Breast epithelium (tissue), 4 donors: ENCODE results near the gene CDH5. TPM values are rescaled to one million over a fixed set of nuclear protein-coding genes. Genes with fewer than 3 reads are reported as not detected.

Experiments used
- DNase-seq, 2 donors: peaks; one replicate each; pipeline ENCODE4 v3.0.0-alpha.2; 2019; ENCODE audit warnings: low spot score in 2 of 2
- H3K27ac ChIP-seq, 2 donors: fragments of 200-600 bp; sonication (generic) in 1 of 2; one replicate each; pipeline ENCODE4 v1.5.1; 2016 to 2019; ENCODE audit warnings: mild to moderate bottlenecking in 1 of 2
- H3K27me3 ChIP-seq, 2 donors: fragments of 200-600 bp; sonication (generic) in 1 of 2; one replicate each; pipeline versions ENCODE4 v1.5.1 to v1.6.0; 2017 to 2019; ENCODE audit warnings: control low read depth in 1 of 2, mild to moderate bottlenecking in 1 of 2
- H3K36me3 ChIP-seq: fragments of 200-600 bp; one replicate; pipeline ENCODE4 v1.5.1; 2019
- H3K4me1 ChIP-seq, 2 donors: fragments of 200-600 bp; sonication (generic); one replicate each; pipeline ENCODE4 v1.5.1; 2016 to 2019; ENCODE audit warnings: control low read depth in 1 of 2
- H3K4me3 ChIP-seq, 3 donors: fragments of 200-600 bp; sonication (generic); 1 replicate in 2 of 3; 2 replicates in 1 of 3; pipeline ENCODE4 v1.5.1; 2016 to 2019; ENCODE audit warnings: mild to moderate bottlenecking in 3 of 3, moderate library complexity in 2 of 3
- H3K9me3 ChIP-seq, 2 donors: fragments of 200-600 bp; sonication (generic) in 1 of 2; one replicate each; pipeline ENCODE4 v1.5.1; 2016 to 2019; ENCODE audit warnings: control low read depth in 1 of 2
- POLR2A ChIP-seq: fragments of 450-650 bp; IDR thresholded peaks from one replicate; pipeline ENCODE4 v1.6.1; 2016; ENCODE audit warnings: antibody characterized with exemption, mild to moderate bottlenecking, moderate library complexity
- POLR2AphosphoS5 ChIP-seq, 3 donors: sonication (generic); formaldehyde crosslinking; IDR thresholded peaks; one replicate each; pipeline ENCODE4 v1.6.1; 2017; ENCODE audit warnings: antibody characterized with exemption in 3 of 3
- intact Hi-C: fragments of 100-400 bp; cut with DNase I; formaldehyde crosslinking; loops from one replicate; pipeline ENCODE4 v1.15.1; 2023; ENCODE audit warnings: low total_unique reads
- total RNA-seq, 3 donors: library from RNA; depleted of rRNA; stranded (reverse); fragments of >200 nt; gene quantifications; one replicate each; pipeline ENCODE4 v1.1.0, GENCODE V29; 2016
- TF ChIP-seq, protein P1 (sequence below), 3 donors: fragments of 450-650 bp; IDR thresholded peaks; one replicate each; pipeline ENCODE4 v1.5.1; 2016 to 2017; ENCODE audit warnings: antibody characterized with exemption in 3 of 3, mild to moderate bottlenecking in 3 of 3, moderate library complexity in 3 of 3

Gene CDH5
- total RNA-seq, 3 donors from 2014 or later: 19.2 to 52.8 (median 45.1) TPM

GRCh38 chr16:66440271-66440802 is 73.8 kb downstream of the CDH5 start:
- Histone ChIP-seq H3K27ac (no peak overlapping the region), H3K9me3 (no peaks in the 10 kb centered on the region), H3K27me3 (no peaks in the 10 kb centered on the region), H3K36me3 (no peaks in the 10 kb centered on the region), H3K4me1 (no peaks in the 10 kb centered on the region), H3K4me3 (no peak overlapping the region)
- TF ChIP-seq POLR2AphosphoS5 (IDR thresholded peaks at IDR 0.05) (no peak), POLR2A (no peak)
- TF ChIP-seq, protein P1, sequence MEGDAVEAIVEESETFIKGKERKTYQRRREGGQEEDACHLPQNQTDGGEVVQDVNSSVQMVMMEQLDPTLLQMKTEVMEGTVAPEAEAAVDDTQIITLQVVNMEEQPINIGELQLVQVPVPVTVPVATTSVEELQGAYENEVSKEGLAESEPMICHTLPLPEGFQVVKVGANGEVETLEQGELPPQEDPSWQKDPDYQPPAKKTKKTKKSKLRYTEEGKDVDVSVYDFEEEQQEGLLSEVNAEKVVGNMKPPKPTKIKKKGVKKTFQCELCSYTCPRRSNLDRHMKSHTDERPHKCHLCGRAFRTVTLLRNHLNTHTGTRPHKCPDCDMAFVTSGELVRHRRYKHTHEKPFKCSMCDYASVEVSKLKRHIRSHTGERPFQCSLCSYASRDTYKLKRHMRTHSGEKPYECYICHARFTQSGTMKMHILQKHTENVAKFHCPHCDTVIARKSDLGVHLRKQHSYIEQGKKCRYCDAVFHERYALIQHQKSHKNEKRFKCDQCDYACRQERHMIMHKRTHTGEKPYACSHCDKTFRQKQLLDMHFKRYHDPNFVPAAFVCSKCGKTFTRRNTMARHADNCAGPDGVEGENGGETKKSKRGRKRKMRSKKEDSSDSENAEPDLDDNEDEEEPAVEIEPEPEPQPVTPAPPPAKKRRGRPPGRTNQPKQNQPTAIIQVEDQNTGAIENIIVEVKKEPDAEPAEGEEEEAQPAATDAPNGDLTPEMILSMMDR (IDR thresholded peaks at IDR 0.05): no peak
- intact Hi-C loops: no loop called here
- DNase-seq: no peak

GRCh38 chr16:66440970-66441369 is 74.5 kb downstream of the CDH5 start:
- intact Hi-C loops: no loop called here
- Histone ChIP-seq H3K27me3 (no peaks in the 10 kb centered on the region), H3K4me3 (no peak overlapping the region), H3K27ac (no peak overlapping the region), H3K36me3 (no peaks in the 10 kb centered on the region), H3K9me3 (no peaks in the 10 kb centered on the region), H3K4me1 (no peaks in the 10 kb centered on the region)
- no peak for TF ChIP-seq POLR2AphosphoS5 (IDR thresholded peaks at IDR 0.05)
- TF ChIP-seq POLR2A: no peak
- TF ChIP-seq, protein P1 (IDR thresholded peaks at IDR 0.05): no peak
- no peak for DNase-seq

DNA sequence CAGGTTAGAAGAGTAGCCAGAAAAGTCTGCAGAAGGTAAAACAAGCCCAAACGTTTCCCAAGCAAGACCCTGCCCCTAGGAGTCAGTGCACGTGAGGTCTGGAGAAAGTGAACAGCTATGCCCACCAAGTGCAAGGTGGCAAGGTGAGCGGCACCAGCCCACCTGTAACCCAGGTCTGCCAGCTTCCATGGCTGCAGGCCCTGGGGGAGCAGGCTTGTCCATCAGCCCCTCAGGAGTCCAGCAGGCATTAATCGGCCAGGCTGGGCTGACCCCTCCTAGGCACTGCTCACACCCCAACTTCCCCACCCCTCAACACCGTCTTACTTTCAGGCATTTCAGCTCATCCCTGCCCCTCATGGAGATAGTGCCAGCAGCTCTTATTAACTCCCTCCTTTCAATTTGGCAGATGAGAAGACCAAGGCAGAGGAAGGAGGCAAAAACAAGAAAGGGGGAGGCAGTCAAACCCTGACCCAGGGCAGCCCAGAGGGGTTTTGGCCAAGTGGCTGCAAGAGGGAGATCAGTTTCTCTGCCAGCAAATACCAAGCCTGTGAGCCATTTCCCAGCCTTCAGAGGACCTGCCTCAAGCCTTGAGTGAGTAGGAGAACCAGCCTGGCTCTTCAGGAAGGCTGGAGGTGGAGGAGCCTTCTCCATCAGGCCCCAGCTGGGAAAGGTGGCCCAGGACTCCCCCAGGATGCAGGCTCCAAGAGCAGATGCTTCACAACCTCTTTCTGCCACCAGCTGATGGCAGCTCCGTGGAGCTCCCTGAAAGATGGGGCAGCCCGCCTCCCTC is 75.3 kb downstream of the CDH5 start:
- H3K4me3 ChIP-seq: no peak overlapping the region

DNA sequence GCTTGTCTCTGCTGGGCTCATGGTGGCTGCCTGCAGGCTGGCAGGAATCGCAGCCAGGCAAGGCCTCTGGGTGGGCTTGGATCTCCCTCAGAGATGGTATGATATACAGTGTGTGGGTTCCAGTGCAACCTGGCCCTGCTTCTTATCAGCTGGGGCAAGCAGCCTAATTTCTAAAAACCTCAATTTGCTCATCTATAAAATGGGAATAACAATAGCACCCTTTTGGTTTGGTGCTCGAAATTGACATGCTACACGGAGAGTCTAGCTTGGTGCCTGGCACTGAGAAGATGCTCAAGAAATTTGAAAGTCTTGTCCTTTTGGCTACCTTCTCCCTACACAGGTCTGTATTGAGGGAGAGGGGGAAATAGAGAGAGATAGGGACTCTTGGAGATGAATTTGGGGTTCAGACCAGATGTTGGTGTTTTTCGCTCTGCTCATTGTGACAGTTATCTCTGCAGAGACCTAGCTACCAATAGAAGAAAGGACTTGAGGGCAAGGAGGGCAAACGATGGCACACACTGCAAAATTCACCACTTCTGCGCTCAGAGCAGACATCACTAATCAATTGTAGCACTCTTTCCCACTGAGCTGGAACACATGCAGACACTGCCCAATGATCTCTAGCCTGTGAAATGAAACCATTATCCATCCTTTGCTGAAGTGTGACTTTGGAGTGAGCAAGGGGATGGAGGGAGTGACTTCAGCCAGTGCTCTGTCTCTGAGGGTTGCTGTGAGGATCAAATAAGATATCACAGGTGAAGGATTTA is 76.2 kb downstream of the CDH5 start:
- DNase-seq: no peak
- H3K27me3 ChIP-seq: no peaks in the 10 kb centered on the region
- H3K4me3 ChIP-seq: no peak overlapping the region
- H3K27ac ChIP-seq: no peak overlapping the region
- intact Hi-C loops: no loop called here
- H3K4me1 ChIP-seq: no peaks in the 10 kb centered on the region
- H3K9me3 ChIP-seq: no peaks in the 10 kb centered on the region
- no peaks in the 10 kb centered on the region for H3K36me3 ChIP-seq
- no peak for TF ChIP-seq POLR2A
- TF ChIP-seq, protein P1 (IDR thresholded peaks at IDR 0.05): no peak
- TF ChIP-seq POLR2AphosphoS5 (IDR thresholded peaks at IDR 0.05): no peak

More for the DNA sequence above, 75.3 kb downstream of the CDH5 start:
- Histone ChIP-seq H3K27me3 (no peaks in the 10 kb centered on the region), H3K4me1 (no peaks in the 10 kb centered on the region), H3K36me3 (no peaks in the 10 kb centered on the region), H3K27ac (no peak overlapping the region), H3K9me3 (no peaks in the 10 kb centered on the region)
- intact Hi-C loops: no loop called here
- no peak for DNase-seq
- TF ChIP-seq, protein P1 (IDR thresholded peaks at IDR 0.05): no peak
- TF ChIP-seq POLR2AphosphoS5 (IDR thresholded peaks at IDR 0.05) (no peak), POLR2A (no peak)

- no peak overlapping the region for H3K27ac ChIP-seq
- no peak for DNase-seq
- intact Hi-C loops: no loop called here
These were observed 76.8 kb downstream of the CDH5 start for GRCh38 chr16:66443269-66443652.

More at GRCh38 chr16:66443269-66443652, 76.8 kb downstream of the CDH5 start:
- no peaks in the 10 kb centered on the region for H3K36me3 ChIP-seq
- H3K27me3 ChIP-seq: no peaks in the 10 kb centered on the region
- H3K4me1 ChIP-seq: no peaks in the 10 kb centered on the region
- H3K9me3 ChIP-seq: no peaks in the 10 kb centered on the region
- no peak overlapping the region for H3K4me3 ChIP-seq
- TF ChIP-seq POLR2A (no peak), POLR2AphosphoS5 (IDR thresholded peaks at IDR 0.05) (no peak)
- TF ChIP-seq, protein P1 (IDR thresholded peaks at IDR 0.05): no peak
